HEK293T (cell line): ENCODE measurements around the gene SCML2.

Experiments used
- CTCF ChIA-PET: fragments of 350-600 bp; formaldehyde crosslinking; extraction: SDS; loops from one replicate; lab custom pipeline; 2021; ENCODE audit warnings: antibody characterized with exemption, inconsistent platforms; lab: Yijun Ruan, JAX
- POLR2A ChIA-PET: fragments of 350-600 bp; formaldehyde crosslinking; extraction: SDS; loops from one replicate; lab custom pipeline; 2020; ENCODE audit warnings: antibody characterized with exemption, inconsistent platforms; lab: Yijun Ruan, JAX
- DNase-seq: peaks from one replicate; pipeline ENCODE4 v3.0.0; 2012; ENCODE audit warnings: mixed read lengths; ENCODE audit errors: extremely low spot score
- ARNT ChIP-seq: fragments of 450-650 bp; IDR thresholded peaks from 2 replicates; pipeline ENCODE4 v1.6.1; 2017; ENCODE audit warnings: mild to moderate bottlenecking
- BHLHE40 ChIP-seq: fragments of 450-650 bp; IDR thresholded peaks from 2 replicates; pipeline ENCODE4 v1.6.1; 2016; ENCODE audit warnings: mild to moderate bottlenecking, moderate library complexity, borderline replicate concordance
- CTBP1 ChIP-seq: fragments of 450-650 bp; IDR thresholded peaks from 2 replicates; pipeline ENCODE4 v1.6.1; 2016; ENCODE audit warnings: borderline replicate concordance
- ELF4 ChIP-seq: fragments of 450-650 bp; IDR thresholded peaks from 2 replicates; pipeline ENCODE4 v1.6.1; 2017; ENCODE audit warnings: antibody characterized with exemption
- FOXA1 ChIP-seq: fragments of 450-650 bp; IDR thresholded peaks from 2 replicates; pipeline ENCODE4 v1.6.1; 2016; ENCODE audit warnings: mild to moderate bottlenecking
- FOXK2 ChIP-seq: fragments of 450-650 bp; IDR thresholded peaks from 2 replicates; pipeline ENCODE4 v1.6.1; 2016; ENCODE audit warnings: mild to moderate bottlenecking
- FOXM1 ChIP-seq: fragments of 450-650 bp; IDR thresholded peaks from 2 replicates; pipeline ENCODE4 v1.6.1; 2017; ENCODE audit warnings: mild to moderate bottlenecking, borderline replicate concordance
- HDGF ChIP-seq: fragments of 450-650 bp; IDR thresholded peaks from 2 replicates; pipeline ENCODE4 v1.6.1; 2017; ENCODE audit warnings: antibody characterized with exemption, borderline replicate concordance
- L3MBTL2 ChIP-seq: fragments of 450-650 bp; conservative IDR thresholded peaks from 2 replicates; pipeline ENCODE4 v1.6.1; 2016; ENCODE audit warnings: mild to moderate bottlenecking
- LEF1 ChIP-seq: fragments of 450-650 bp; IDR thresholded peaks from 2 replicates; pipeline ENCODE4 v1.6.1; 2017; ENCODE audit warnings: mild to moderate bottlenecking, borderline replicate concordance
- NFRKB ChIP-seq: fragments of 450-650 bp; IDR thresholded peaks from 2 replicates; pipeline ENCODE4 v1.6.1; 2016; ENCODE audit warnings: mild to moderate bottlenecking, moderate library complexity
- PKNOX1 ChIP-seq: fragments of 450-650 bp; IDR thresholded peaks from 2 replicates; pipeline ENCODE4 v1.6.1; 2016
- SP1 ChIP-seq: fragments of 450-650 bp; IDR thresholded peaks from 2 replicates; pipeline ENCODE4 v1.6.1; 2017
- SUZ12 ChIP-seq: fragments of 450-650 bp; IDR thresholded peaks from 2 replicates; pipeline ENCODE4 v1.6.1; 2016; ENCODE audit warnings: mild to moderate bottlenecking
- TARDBP ChIP-seq: fragments of 450-650 bp; IDR thresholded peaks from 2 replicates; pipeline ENCODE4 v1.6.1; 2016
- ZNF384 ChIP-seq: fragments of 450-650 bp; IDR thresholded peaks from 2 replicates; pipeline ENCODE4 v1.6.1; 2016

SCML2 gene

DNA sequence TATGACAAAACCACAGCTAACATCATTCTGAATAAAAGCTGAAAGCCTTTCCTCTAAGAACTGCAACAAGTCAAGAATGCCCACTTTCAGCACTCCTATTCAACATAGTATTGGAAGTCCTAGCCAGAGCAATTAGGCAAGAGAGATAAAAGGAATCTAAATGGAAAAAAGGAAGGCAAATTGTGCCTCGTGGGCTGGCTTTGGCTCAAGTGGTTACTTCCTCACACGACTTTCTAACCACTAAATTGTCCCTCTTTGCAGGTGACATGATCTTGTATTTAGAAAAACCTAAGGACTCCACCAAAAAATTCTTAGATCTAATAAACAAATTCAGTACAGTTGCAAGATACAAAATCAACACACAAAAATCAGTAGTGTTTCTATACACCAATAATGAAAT lies 57.2 kb downstream of the SCML2 start:
- POLR2A ChIA-PET: no interaction called here
- no peak for TF ChIP-seq ARNT
- TF ChIP-seq FOXM1: no peak
- no peak for TF ChIP-seq HDGF
- no peak for TF ChIP-seq SP1
- TF ChIP-seq PKNOX1: no peak
- TF ChIP-seq L3MBTL2: no peak
- no peak for TF ChIP-seq ZNF384
- TF ChIP-seq TARDBP: no peak
- no peak for TF ChIP-seq FOXK2
- no peak for DNase-seq
- CTCF ChIA-PET: no interaction called here

DNA sequence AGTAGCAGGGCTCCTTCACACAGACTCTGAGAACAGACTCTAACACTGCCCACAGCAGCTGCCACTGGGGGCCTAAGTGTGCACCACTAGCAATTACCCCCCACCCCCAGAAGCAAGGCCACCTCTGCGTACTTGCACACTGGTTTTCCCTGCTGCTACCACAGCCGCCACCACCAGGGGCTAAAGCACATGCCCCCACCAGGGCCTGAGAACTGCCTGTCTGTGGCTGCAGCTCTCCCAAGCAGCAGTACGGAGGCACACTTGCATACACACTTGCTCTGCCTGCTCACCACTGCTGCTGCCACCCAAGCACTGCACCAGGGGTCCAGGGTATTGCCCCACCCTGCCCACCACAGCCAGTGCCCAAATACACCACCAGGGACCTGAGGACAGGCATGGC lies 59.6 kb downstream of the SCML2 start:
- DNase-seq: no peak
- CTCF ChIA-PET: no interaction called here
- TF ChIP-seq TARDBP (no peak), FOXK2 (no peak), L3MBTL2 (no peak), ELF4 (no peak), FOXA1 (no peak), BHLHE40 (no peak)
- POLR2A ChIA-PET: no interaction called here

- ChIA-PET CTCF (interaction anchor here (0.8 kb wide), 1 partner anchor 393 kb away, joined by 3 read pairs; no protein-coding TSS in a partner anchor), POLR2A (interaction anchor here (1.5 kb wide), 1 partner anchor 64 kb away, joined by 3 read pairs; the partner anchor contains the start of gene SCML2)
- DNase-seq: no peak
- TF ChIP-seq BHLHE40 (no peak), PKNOX1 (peak; percentile 39; the same call in 1 of the 2 replicates)
Observed at GRCh38 chrX:18291006-18291545, 63.4 kb downstream of the SCML2 start.

DNA sequence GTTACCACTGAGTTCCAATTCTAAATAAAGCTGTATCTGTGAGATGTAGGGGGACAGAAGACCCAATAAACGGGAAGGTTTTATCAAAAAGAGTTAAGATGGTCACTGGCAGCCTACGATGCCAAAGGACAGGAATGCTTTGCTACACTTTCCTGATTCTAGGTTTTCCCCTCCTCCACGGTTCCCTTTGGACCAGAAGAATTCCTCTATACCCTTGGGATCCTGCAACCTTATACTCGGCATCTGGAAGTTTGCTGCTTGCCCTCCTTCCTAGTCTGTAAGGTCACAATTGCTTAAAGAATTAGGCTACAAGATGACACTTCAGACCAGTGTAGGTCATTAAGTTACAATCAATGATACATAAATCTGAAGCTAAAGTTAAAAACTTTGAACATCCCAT lies 64.3 kb downstream of the SCML2 start:
- POLR2A ChIA-PET: interaction anchor here (1.5 kb wide), 1 partner anchor 65 kb away, joined by 3 read pairs; the partner anchor contains the start of gene SCML2
- TF ChIP-seq ARNT (no peak), SUZ12 (no peak), NFRKB (no peak), TARDBP (no peak), PKNOX1 (no peak), FOXM1 (no peak)
- DNase-seq: peak; percentile 21
- CTCF ChIA-PET: interaction anchor here (0.7 kb wide), 1 partner anchor 549 kb away, joined by 3 read pairs; no protein-coding TSS in a partner anchor

DNA sequence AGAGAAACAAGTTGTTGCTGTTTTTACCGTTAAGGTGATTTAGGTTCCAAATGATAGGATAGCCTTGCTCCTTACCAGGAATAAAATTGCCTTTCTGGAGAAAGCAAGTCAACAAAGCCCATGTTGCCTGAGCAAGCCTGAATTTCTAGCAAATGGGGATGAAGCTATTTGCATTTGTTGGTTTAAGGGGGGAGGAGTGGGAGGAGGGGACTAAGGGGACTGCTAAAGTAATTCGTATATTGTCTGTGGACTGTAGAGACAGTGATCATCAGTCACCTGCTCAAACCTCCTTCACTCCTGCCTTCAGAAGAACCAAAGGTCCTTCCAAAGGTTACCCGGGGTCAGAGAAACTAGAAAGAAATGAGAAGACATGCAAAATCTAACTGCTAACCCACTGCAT lies 65.8 kb downstream of the SCML2 start:
- CTCF ChIA-PET: no interaction called here
- POLR2A ChIA-PET: no interaction called here
- DNase-seq: no peak
- TF ChIP-seq ARNT: no peak
- no peak for TF ChIP-seq FOXM1
- no peak for TF ChIP-seq FOXK2
- TF ChIP-seq NFRKB: no peak
- no peak for TF ChIP-seq ELF4
- TF ChIP-seq FOXA1: no peak
- no peak for TF ChIP-seq CTBP1
- no peak for TF ChIP-seq SP1
- TF ChIP-seq LEF1: no peak
- no peak for TF ChIP-seq BHLHE40
- TF ChIP-seq SUZ12: no peak
- no peak for TF ChIP-seq ZNF384
- no peak for TF ChIP-seq PKNOX1
- TF ChIP-seq TARDBP: no peak
- no peak for TF ChIP-seq L3MBTL2
- no peak for TF ChIP-seq HDGF

DNA sequence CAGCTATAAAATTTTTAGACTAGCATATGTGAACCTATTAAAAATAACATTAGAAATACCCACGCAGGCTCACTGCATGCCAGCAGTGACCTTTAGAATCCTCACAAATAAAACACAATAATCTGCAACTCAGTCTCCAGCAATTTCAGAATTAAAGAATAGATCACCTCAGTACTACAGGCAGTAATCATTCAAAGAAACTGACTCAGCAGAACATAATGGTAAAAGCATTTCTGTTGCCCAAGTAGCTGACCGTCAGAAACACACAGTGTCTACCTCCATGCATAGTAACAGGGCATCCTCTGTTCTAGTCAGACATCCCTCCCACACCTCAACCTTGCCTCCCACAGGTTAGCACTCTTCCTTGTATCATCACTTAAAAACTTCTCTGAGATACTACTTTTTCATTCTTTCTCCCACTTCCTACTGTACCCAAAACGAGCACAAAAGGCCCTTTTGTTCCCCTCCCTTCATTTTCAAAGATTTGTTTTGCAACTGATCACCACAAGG lies 68.1 kb downstream of the SCML2 start:
- no peak for DNase-seq
- POLR2A ChIA-PET: no interaction called here
- CTCF ChIA-PET: interaction anchor here (0.5 to 0.6 kb wide), 2 partner anchors 180 to 871 kb away, joined by 4 to 6 read pairs; no protein-coding TSS in a partner anchor
- TF ChIP-seq FOXA1 (no peak), L3MBTL2 (no peak), CTBP1 (no peak), SUZ12 (no peak), NFRKB (no peak), ARNT (no peak)
